ENCODE data around the gene PSMB11. TPM values are rescaled to one million over a fixed set of nuclear protein-coding genes. Genes with fewer than 3 reads are reported as not detected.

PSMB11 gene
- total RNA-seq, 4 donors from 2014 or later: not detected

DNA sequence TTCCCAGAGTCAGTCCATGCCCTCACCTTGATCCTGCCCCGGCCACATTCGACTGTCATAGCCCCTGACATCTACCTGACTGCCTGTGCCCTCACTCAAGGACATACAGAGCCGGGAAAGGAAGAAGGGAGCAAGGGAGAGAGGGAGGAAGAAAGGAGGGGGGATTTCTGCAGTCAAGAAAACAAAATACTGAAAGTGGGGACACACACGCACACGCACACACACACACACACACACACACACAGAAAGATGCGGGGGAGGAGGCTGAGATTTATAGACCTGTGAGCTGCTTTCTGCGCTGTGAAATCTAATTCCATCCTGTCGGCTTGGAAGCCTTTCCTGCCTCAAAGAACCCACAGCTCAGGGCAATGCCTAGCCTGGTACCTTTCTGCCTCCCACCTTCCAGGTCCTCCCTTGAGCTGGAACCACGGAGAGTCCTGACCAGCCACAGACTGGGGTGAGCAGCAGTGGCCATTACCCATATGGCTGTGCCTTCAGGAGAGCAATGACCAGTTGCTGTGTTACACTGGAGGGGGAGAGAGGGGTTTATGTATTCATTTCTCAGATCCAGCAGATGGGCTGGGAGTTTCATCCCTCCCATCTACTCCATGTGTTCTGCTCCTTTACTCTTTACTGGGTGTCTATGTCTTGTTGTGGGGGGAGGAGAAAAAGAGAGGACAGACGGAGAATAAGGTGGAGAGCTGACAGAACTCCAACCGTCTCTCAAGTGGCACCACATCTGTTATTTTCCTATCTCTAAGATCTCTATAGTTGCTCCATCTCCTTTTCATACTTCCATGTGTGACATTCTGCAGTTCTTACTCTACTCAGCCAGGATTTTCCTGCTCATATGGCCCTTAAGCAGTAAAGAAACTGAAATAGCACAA, 45.0 kb upstream of the PSMB11 start:
- peaks cover 0 to 8% (median 0%) of the 10 kb centered on the region in 3 donors for H3K4me1 ChIP-seq
- WGBS, 2 donors: 74 to 83% methylated on average over 9 to 10 of the region's 11 CpGs
- intact Hi-C loops (cut with DNase I): no loop called here
- H3K27me3 ChIP-seq: no peaks in the 10 kb centered on the region
- no peak overlapping the region for H3K27ac ChIP-seq
- no peak overlapping the region for H3K4me3 ChIP-seq
- no peaks in the 10 kb centered on the region for H3K9me3 ChIP-seq
- no peak for TF ChIP-seq POLR2A (IDR thresholded peaks at IDR 0.05)
- TF ChIP-seq, protein P1, sequence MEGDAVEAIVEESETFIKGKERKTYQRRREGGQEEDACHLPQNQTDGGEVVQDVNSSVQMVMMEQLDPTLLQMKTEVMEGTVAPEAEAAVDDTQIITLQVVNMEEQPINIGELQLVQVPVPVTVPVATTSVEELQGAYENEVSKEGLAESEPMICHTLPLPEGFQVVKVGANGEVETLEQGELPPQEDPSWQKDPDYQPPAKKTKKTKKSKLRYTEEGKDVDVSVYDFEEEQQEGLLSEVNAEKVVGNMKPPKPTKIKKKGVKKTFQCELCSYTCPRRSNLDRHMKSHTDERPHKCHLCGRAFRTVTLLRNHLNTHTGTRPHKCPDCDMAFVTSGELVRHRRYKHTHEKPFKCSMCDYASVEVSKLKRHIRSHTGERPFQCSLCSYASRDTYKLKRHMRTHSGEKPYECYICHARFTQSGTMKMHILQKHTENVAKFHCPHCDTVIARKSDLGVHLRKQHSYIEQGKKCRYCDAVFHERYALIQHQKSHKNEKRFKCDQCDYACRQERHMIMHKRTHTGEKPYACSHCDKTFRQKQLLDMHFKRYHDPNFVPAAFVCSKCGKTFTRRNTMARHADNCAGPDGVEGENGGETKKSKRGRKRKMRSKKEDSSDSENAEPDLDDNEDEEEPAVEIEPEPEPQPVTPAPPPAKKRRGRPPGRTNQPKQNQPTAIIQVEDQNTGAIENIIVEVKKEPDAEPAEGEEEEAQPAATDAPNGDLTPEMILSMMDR (IDR thresholded peaks at IDR 0.05): no peak
- DNase-seq: no peak
- H3K36me3 ChIP-seq: peaks cover 0 to 21% (median 0%) of the 10 kb centered on the region in 3 donors

DNA sequence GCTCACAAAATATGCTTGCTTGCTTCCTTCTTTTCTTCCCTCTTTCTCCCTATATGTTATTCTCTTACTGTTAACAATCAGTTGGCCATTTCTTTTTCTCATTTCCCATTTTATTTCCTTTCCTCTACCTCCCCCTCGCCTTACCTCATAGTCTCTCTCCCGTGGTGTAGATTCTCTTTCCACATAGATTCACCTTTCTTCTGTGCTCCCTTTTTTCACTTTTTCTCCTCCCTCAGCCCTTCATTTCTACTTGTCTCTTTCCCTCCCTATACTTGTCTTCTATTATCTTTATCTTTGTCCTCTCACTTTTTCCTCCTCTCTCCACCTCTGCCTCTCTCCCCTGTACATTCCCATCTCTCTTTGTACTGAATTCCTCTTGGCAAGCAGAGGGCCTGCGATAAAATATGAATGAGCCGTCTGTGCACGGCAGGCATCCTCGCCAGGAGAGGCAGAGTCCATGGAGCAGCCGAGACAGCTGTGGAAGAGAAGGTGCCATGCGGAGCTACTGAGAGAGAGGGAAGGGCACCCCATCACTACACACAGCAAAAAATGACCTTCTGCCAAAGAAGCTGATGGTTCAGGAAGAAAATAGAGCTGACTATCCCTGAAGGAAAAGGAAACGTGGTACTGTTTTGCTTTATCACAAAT, 44.2 kb upstream of the PSMB11 start:
- intact Hi-C loops (cut with DNase I): no loop called here
- Histone ChIP-seq H3K27ac (no peak overlapping the region), H3K36me3 (peaks cover 0 to 21% (median 0%) of the 10 kb centered on the region in 3 donors), H3K9me3 (no peaks in the 10 kb centered on the region), H3K4me3 (no peak overlapping the region), H3K4me1 (peaks cover 0 to 8% (median 0%) of the 10 kb centered on the region in 3 donors), H3K27me3 (no peaks in the 10 kb centered on the region)
- DNase-seq: no peak
- TF ChIP-seq POLR2A (IDR thresholded peaks at IDR 0.05): no peak
- TF ChIP-seq, protein P1 (IDR thresholded peaks at IDR 0.05): no peak
- 83% methylated on average over 4 to 6 of the region's 9 CpGs for WGBS, 2 donors

DNA sequence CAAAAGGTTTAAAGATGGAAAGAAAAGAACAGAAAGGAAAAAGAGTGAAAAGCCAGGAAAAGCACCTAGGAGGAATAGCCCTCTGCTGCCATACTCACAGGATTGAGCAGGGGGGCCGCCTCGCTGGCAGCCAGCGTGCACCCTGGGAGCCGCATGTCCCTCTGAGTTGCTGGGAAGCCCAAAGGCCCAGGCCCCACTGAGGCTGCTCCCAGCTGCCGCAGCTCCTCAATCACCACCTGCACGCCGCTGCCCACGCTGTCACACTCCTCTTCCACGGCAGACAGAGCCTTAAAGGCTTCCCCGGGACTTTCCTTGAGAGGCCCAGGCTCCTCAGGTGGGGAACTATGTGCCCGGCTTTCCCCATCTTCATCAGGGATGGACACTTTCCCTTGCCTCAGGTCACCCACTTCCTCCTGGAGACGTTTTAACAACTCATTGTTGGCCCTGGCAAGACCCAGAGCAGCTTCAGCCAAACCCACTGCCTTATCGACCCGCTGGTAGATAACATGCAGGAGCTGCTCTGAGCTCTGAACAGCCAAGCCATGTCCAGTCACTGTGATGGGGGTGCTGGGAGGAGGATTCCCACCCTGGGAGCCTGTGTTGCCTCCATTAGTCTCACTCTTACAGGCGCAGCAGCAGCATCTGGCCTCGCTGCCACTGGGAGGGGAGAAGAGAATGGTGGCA, 43.5 kb upstream of the PSMB11 start:
- Histone ChIP-seq H3K9me3 (no peaks in the 10 kb centered on the region), H3K27me3 (no peaks in the 10 kb centered on the region), H3K36me3 (peaks cover 0 to 21% (median 0%) of the 10 kb centered on the region in 3 donors), H3K4me1 (peaks cover 0 to 8% (median 0%) of the 10 kb centered on the region in 3 donors), H3K27ac (no peak overlapping the region), H3K4me3 (no peak overlapping the region)
- 79 to 87% methylated on average over 10 to 12 of the region's 16 CpGs for WGBS, 2 donors
- TF ChIP-seq, protein P1 (IDR thresholded peaks at IDR 0.05): no peak
- no peak for TF ChIP-seq POLR2A (IDR thresholded peaks at IDR 0.05)
- intact Hi-C loops (cut with DNase I): no loop called here
- DNase-seq: no peak

DNA sequence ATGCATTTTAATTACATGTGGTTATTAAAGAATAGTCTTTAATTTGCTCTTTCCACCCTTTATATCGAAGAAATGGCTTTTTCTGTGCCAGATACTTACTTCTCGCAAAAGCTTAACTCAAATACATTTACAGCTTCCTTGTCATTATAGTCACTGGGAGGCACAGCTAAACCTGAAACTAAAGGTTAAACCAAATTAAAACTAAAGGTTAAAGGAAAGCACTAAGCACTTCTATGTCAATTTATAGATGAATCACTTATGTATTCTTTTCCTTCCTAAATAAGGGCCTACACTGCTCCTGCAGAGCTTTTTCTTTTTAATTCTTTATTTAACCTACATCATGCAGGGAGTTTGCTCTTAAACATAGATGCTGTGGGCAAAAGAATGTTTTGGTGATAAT, 41.2 kb upstream of the PSMB11 start:
- WGBS, 2 donors: 87 to 98% methylated on average over 2 of the region's 2 CpGs

More for the DNA sequence above, 41.2 kb upstream of the PSMB11 start:
- intact Hi-C loops (cut with DNase I): no loop called here
- peaks cover 0 to 21% (median 0%) of the 10 kb centered on the region in 3 donors for H3K36me3 ChIP-seq
- DNase-seq: no peak
- H3K27me3 ChIP-seq: no peaks in the 10 kb centered on the region
- no peaks in the 10 kb centered on the region for H3K9me3 ChIP-seq
- peaks cover 0 to 2% (median 0%) of the 10 kb centered on the region in 3 donors for H3K4me1 ChIP-seq
- no peak overlapping the region for H3K27ac ChIP-seq
- TF ChIP-seq, protein P1 (IDR thresholded peaks at IDR 0.05): no peak
- no peak for TF ChIP-seq POLR2A (IDR thresholded peaks at IDR 0.05)
- no peak overlapping the region for H3K4me3 ChIP-seq
